ENCODE data around the gene MPRIP.

The MPRIP gene

DNA sequence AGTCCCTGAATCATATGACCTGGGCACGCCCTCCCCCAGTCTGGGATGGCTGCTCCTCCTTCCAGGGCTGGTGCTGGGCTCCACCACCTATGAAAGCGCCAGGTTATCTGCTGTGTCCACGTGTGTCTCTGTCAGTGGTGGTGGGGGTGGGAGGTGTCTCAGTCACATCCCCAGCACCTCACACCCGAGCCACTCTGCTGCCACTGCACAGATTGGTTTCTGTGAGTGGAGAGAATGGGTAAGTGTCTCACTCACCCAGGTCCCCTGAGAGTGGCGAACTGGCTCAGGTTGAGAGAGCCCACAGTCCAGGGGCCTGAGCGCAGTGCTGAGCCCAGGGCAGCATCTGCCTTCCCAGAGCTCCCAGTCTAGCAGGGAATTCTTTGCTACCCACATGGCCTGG lies 84.9 kb downstream of the MPRIP start:
- DNase-seq (ENCODE audit: low spot score): no peak

DNA sequence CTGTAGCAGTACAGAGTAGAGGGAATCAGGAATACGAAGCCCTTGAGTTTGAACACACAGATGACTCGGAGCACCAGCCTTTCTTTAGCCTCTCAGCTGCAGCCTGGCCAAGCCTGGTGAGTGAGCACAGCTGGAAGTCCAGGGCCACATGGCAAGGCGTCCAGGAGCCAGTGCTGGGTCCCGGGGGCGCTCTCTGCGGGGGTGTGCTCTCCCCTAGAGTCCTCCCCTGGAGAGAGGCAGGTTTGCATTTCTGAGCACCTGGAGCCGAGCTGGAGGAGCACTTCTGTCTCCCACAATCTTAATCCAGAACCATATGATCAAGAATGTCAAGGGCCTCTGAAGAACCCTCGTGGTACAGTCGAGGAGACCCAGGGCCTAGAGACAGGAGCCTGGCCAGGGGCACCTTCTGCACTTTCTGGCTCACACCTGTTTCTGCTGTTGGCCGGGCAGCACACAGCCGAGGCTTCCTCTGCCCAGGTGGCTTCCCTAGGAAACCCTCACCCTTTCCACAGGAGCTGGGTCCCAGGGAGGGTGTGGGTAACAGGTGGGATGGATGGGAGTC lies 85.6 kb downstream of the MPRIP start:
- no peak for DNase-seq (ENCODE audit: low spot score)

DNA sequence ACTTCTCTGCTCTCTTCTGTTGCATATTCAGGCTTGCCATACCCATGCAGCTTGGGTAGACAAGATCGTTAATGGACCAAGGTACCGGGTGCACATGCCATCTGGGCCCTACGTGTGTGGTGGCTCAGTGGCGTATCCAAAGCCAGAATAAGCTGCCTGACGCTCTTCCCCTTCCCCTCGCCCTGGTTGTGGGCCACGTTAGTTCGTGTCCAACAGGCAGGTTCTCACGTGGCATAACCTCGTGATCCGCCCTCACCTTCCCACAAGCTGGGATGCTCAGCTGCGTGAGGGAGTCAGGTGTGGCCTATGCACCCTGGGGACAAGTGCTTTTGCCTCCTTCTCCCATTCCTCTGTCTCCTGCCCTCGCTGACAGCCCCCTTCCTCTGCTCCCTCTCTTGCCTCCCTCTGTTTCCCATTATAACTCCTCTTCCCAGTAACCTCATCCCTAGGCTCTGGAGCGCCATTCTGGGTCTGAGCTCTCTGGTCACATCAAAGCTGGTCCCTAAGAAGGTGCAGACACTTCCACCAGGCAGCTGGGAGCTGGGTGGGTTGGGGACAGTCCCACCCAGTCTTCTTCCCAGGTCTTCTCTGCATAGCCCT lies 86.3 kb downstream of the MPRIP start:
- no peak for DNase-seq (ENCODE audit: low spot score)

DNA sequence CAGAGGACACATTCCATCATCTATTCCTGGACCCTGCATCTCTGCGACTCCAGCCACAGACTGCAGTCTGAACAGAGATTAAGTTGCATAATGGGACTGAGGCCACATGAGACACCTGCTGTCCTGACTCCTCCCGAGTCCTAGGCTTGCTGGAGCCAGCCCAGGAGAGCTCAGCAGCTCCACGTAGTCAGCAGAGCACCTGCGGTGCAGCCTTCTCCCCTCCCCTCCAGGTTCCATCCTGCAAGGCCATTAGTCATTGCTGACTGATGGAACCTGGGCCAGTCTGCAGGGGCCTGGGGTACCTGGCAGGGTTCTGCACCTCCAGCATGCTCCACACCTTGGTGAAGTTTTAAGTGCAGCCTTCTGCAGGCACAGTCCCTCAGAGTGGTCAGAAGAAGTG lies 87.2 kb downstream of the MPRIP start:
- DNase-seq (ENCODE audit: low spot score): no peak

DNA sequence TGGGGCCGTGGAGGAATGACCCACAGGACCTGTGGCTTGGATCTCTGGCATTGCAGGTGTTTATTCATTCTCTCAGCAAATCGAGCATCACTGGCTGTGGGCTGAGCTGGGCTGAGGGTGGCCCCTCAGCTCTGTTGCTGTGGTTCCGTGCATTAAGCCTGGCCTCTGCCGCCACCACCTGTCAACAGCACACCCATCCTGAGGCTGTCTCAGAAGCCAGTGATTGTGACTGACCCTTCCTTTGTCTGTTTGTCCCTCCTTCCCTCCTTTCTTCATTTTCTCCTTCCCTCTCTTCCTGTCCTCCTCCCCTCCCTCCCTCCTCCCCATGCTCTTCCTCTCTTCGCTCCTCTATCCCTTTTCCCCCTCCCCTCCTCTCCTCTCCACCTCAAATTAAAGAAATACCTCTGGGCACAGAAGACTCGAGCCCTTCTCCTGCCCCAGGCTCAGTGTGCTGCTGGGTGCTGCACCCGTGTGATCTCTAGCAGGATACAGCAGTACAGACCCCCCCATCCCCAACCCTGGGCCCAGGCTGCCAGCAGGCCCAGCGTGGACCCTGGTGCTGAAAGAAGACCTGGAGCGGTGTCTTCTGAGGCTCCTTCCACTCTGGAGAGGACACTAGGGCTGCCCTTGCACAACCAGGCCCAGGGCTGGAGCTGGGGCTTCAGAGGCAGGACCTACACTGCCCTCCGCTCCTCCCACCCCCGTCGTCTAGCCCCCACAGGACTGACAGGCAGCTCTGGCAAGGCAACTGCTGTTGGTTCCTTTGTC lies 88.0 kb downstream of the MPRIP start:
- no peak for DNase-seq (ENCODE audit: low spot score)

DNA sequence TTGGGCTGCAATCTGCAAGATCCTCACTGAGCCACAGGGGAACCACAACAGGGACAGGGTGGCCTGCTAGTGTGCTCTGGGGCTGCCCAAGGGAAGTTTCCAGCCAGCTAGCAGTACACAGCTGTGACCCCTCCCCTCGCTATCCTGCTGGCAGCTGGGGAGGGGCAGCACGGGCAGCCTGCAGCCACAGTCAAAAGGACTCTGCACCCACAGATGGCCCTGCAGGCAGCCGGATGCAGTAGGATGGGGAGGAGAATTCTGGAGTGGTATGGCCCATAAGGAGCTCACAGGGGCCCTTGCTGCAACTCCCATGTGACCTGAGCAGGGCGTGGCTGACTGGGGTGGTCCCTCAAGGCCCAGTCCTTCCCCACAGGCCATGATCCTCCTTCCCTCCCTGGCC lies 89.6 kb downstream of the MPRIP start:
- DNase-seq (ENCODE audit: low spot score): no peak

DNA sequence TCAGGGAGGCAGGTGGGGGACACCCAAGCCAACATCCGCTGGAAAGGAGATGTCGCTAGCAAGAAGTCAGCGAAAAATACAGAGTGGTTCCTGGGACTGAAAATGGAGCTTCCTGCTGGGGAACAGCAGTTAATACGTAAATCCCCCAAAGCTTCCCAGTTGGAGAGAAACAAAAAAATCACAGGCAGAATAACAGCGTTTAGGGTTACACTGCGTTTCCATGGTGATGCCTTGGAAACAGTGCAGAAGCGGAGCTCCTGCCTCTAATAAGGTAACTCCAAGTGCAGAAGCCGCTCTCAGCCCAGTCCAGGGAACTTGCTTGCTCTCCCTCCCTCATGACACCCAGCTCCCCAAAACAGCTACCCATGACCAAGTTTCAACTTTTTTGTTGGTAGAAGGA lies 90.5 kb downstream of the MPRIP start:
- DNase-seq (ENCODE audit: low spot score): peak; percentile 79

DNA sequence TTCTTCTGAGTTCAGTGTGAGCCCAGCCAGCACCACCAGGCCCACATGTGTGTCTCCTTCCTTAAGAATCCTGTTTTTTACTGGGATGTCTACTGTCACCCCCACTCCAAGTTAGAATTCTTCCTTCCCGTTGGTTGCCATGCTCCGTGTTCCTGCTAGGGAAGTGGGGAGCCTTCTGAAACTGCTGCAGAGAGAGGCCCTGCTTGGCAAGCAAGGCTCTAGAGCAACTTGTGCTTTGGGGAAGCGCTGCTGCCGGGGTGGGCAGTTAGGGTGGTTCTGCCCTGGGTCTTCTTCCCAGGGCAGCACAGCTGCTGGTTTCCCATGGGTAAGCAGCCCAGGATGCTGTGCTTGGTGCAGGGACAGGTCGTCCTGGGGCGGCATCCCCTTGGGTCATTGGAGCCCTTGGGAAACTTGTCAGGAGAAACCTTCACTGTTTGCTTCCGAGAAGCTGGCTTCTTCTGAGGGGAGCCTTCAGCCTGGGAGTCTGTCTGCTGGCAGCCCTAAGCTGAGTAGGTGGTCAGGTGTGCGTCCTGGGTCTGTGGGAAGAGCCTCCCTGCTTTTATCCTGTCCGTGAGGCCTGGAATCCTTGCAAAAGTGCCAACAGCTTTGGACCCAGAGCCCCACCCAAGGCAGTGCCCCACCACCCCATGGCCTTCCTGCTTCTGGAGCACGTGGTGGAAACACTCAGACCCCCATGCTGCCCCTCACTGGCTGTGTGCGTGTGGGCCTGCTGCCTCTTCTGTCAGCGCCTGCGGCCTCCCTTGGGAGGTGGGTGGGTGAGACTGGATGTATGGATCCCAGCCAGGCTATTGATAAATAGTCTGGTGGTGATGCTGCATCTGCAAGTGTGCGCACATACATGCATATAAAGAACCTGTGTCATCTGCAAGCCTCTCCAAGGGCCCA lies 92.0 kb downstream of the MPRIP start:
- DNase-seq (ENCODE audit: low spot score): no peak

DNA sequence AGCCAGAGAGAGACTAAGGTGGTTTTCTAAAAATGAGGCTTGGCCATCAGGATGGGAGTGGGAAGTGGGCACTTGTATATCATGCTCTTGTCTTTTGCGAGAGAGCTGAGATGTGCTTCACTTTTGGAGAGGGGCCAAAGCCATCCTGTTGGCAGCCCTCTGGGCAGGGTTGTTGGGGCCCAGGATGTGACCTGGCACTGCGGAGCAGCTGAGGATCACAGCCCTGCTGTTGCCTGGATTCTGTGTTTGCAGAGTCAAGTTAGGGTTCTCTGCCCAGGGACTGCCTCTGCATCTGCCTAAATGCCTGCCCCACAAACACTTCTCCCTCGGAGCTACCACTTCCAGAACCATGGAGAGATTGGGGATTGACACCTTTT lies 92.7 kb downstream of the MPRIP start:
- no peak for DNase-seq (ENCODE audit: low spot score)

DNA sequence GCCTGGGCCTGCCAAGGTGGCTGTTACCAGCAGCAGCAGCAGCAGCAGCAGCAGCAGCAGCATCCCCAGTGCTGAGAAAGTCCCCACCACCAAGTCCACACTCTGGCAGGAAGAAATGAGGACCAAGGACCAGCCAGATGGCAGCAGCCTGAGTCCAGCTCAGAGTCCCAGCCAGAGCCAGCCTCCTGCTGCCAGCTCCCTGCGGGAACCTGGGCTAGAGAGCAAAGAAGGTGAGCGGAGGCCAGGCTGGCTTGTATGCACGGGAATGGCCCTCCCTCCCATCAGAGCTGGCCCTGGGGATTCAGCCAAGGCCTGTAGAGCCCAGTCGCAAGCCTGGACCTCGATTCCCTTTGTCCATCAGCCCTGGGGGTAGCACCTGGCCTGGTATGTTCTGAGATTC lies 94.0 kb downstream of the MPRIP start:
- peak; percentile 67 for DNase-seq (ENCODE audit: low spot score)

DNA sequence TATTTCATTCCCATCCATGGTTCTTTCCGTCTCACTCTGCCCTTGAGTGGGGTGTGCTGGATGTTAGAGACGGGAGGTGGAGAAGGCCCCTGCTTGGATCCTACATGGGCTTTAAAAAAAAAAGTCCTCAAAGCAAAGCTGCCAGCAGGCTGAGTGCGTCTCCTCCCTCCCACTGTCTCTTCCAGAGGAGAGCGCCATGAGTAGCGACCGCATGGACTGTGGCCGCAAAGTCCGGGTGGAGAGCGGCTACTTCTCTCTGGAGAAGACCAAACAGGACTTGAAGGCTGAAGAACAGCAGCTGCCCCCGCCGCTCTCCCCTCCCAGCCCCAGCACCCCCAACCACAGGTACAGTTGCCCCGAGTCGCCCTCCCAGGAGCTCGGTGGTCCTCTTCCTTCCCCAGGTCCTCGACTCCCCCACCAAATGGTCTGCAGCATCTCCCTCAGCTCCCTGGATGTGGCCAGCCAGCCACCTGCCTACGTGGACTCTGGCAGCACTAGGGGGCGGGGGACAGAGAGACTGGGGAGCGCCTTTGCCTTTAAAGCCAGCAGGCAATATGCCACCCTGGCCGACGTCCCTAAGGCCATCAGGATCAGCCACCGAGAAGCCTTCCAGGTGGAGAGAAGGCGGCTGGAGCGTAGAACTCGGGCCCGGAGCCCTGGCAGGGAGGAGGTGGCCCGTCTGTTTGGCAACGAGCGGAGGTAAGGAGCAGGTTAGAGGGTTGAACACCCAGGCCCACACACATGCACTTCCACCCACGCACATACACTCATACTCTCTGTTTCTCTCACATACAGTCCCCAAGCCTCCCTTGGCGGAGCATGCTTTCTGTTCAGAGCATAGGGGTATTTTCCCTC lies 95.7 kb downstream of the MPRIP start:
- DNase-seq (ENCODE audit: low spot score): no peak

DNA sequence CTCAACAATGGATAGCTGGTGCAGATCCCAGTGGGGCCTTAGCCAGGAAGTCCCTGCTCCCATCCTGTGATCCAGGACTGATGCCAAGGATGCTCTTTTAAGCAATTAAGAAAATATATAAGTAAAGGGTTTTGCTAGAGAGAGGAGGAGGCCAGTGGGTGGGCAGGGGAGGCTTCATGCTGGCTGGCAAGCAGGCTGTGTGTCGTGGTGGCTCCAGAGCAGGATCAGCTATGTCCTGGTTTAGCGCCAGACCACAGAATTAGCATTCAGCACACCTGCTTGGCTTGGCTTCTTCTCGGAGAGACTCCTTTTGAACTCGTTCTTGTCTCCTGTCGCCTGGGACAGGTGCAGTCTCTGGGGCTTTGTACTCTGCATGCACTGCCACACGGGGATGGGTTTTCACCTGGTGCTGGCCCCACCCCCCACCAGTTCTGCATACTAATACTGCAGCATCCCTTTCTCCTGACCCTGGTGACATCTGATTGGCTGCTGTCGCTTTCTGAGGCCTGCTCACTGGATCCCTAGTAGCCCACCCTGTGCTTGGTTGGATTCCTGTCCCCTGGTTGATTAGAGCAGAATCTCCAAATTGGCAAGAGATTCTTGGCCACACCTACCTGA lies 97.8 kb downstream of the MPRIP start:
- DNase-seq (ENCODE audit: low spot score): no peak

DNA sequence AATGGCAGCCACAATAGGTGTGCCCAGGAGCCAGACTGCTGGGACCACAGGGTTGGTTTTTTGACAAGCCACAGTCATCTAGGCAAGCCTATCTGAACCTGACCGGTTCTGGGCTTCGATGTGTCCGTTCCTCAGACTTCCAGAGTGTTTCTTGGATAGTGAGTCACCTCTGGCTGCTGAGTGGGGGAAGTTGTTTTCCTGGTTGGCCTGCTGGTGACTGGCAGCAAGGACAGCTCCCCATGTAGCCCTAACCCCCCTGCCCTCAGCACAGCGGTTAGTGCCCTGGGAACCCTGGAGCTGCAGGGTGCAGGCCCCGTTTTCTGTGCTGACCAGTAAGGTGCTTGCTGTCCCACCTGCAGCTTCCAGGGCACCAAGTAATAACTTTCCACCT lies 98.3 kb downstream of the MPRIP start:
- no peak for DNase-seq (ENCODE audit: low spot score)

DNA sequence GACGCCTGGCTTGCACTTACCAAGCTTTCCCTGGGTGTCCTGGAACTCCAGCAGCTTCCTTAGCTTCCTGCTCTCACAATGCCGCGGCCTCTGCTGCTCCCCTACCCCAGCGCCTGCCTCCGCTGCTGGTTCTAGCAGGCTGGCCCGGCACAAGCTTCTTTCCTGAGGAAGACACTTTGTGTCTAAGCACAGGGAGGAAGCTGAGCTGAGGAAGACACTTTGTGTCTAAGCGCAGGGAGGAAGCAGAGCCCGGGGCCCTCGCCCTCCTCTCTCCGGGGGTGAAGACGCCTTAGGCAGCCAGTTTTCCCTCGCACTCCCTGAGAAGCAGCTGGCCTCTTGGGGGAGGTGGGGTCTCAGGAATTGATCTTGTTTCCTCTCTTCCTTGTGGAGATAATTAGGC lies 99.0 kb downstream of the MPRIP start:
- DNase-seq (ENCODE audit: low spot score): no peak

DNA sequence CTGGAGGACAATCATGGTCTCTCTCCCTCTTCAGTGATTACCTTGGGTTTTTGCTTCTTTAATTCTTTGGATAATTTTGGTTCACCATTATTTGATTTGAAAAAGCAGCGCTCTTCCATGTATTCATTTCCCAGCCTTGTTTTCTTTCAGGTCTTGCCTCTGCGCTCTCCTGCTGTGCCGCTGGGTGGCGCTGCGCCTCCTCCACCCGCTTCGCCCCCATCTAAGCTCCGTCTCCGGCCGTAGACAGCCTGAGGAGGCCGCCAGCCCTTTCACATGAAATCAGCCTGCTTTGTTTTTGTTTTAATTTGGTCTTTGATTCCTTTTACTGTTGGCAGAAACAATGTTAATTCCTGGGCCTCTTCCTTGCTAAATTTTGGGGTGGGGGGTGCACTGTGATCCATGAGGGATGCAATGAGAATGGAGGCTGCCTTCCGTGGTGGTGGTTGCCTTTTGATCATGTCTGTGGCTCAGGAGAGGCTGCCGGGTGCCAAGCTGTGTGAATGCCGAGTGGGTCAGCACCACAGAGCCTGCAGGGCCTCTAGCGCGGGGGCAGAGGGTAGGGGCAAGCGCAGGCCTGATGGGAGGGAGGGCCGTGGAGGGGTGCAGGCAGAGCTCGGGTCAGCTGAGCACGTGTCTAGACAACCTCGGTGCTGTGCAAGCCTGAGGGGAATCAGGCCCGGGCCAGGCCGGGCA lies 99.7 kb downstream of the MPRIP start:
- peak; percentile 92 for DNase-seq (ENCODE audit: low spot score)

DNA sequence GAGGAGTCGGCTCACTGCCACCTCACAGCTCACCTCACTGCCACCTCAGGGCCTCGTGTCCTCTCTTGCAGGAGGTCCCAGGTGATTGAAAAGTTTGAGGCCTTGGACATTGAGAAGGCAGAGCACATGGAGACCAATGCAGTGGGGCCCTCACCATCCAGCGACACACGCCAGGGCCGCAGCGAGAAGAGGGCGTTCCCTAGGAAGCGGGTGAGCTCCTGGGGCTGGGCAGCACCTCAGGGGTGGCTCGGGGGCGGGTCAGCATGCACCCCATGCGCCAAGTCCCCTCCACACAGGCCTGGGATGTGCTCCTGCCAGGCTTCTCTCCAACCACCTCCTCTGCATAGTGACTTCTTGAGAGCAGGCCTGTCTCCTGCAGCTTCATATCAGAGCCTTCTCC lies 100.3 kb downstream of the MPRIP start:
- DNase-seq (ENCODE audit: low spot score): no peak

DNA sequence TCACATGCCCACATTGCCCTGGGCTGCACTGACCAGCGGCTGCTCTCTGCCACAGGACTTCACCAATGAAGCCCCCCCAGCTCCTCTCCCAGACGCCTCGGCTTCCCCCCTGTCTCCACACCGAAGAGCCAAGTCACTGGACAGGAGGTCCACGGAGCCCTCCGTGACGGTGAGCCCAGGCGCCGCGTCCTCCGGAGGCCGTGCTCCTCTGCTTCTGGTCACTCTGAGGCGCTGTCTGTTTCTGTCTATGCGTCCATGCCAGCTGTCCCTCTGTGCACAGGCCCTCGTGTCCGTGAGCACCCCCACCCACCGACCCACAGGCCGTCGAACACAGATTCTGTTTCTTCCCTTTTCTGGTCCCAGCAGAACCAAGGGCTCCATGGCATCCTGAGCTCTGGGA lies 101.2 kb downstream of the MPRIP start:
- no peak for DNase-seq (ENCODE audit: low spot score)

DNA sequence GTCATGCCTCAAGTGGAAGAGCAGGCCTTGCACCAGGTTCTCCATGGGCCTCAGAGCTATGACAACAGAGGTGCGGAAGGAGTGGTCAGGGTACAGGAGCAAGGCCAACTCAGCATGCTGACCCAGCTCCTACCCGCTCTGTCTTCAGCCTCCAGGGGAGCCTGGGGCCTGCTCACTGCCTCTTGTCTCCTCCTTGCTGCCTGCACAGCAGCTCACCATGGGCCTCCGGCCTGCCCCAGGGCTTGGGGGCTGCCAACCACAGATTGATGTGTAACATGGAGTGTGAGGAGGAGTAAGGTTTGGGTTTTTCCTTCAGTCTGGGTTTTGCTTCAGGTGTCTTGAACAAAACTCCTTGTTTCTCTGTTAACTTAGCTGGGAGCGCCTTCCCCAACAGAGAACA lies 101.8 kb downstream of the MPRIP start:
- no peak for DNase-seq (ENCODE audit: low spot score)

DNA sequence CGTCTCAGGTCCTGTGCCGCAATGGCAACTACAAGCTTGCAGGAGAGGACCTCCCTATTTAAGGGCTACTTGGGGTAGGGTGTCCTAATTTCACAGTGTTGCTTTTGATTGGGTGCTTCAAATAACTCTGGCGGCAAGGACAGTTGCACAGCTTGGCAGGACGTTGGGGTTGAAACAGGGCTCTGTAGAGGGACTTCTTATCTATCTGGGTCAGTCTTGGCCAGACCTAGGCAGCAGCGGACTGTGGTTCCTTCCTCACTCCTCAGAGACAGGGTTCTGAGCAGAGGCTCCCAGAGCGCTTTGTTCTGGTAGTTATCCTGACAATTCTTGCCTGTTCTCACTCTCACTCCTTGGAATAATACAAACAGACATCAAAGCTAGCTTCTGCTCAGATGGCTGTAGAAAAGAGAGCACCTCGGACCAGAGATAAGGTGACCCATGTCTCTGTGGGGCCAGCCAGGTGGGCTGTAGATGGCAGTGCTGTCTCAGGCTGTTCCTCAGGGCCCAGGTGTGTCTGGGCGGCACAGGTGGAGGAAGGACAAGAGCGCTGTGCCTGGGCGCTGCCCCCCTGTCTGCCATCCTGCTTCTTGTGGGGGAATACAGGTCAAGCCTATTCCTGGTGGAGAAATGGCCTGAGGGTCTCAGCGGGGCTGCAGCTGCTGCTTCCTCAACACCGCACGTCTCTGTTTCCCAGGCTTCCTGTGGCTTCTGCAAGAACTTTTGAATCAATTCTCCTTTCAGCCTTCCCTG lies 102.8 kb downstream of the MPRIP start:
- no peak for DNase-seq (ENCODE audit: low spot score)

Measured in Ammon's horn (tissue), 1 donor.